K562 (cell line): Measurements from ENCODE around the gene GP1BB. TPM values are rescaled to one million over a fixed set of nuclear protein-coding genes. Genes with fewer than 3 reads are reported as not detected.

Experiments
- FOXM1 ChIP-seq, 2 experiments: fragments of 450-650 bp in 1 of 2; sonication (generic) in 1 of 2; formaldehyde crosslinking in 1 of 2; IDR thresholded peaks; 2 replicates each; pipeline versions ENCODE4 v1.6.1 to v1.9.0; 2017 to 2022; ENCODE audit warnings: low read depth in 2 of 2, mild to moderate bottlenecking in 2 of 2, missing genetic modification reagents in 1 of 2, moderate library complexity in 1 of 2
- HDAC1 ChIP-seq, 2 experiments: fragments of 450-650 bp; IDR thresholded peaks; 2 replicates each; pipeline ENCODE4 v1.6.1; 2016 to 2017; ENCODE audit warnings: inconsistent platforms in 1 of 2, mild to moderate bottlenecking in 1 of 2, moderate library complexity in 1 of 2
- PURB ChIP-seq: sonication (generic); formaldehyde crosslinking; IDR thresholded peaks from 2 replicates; pipeline ENCODE4 v1.9.0; 2021; ENCODE audit warnings: low read depth, mild to moderate bottlenecking, missing genetic modification reagents
- SMAD4 ChIP-seq: fragments of 250-450 bp; sonication (Bioruptor Pico); conservative IDR thresholded peaks from 2 replicates; pipeline ENCODE4 v1.8.0; 2021; ENCODE audit warnings: inconsistent platforms, mild to moderate bottlenecking, moderate library complexity
- STAT5B ChIP-seq: fragments of 250-450 bp; sonication (Bioruptor Pico); IDR thresholded peaks from 2 replicates; pipeline ENCODE4 v1.8.0; 2021; ENCODE audit warnings: mild to moderate bottlenecking, inconsistent platforms
- ZC3H11A ChIP-seq: IDR thresholded peaks from 2 replicates; pipeline ENCODE4 v1.6.1; 2012; ENCODE audit warnings: low read depth, low read length, improper control_type of control experiment
- polyA plus RNA-seq, 8 experiments: library from polyadenylated mRNA; depleted of rRNA in 4 of 8; stranded (reverse) in 5 of 8; unstranded in 3 of 8; fragments of >200 nt; fragmentation: Nextera tagmentation in 2 of 8; fragmentation: Illumina TruSeq in 1 of 8; extraction: Ambion mirVana in 2 of 8; extraction: Trizol in 1 of 8; gene quantifications; 2 replicates each; pipeline versions ENCODE4 v1.2.1 to v1.2.3, GENCODE V29; 2011 to 2014; ENCODE audit warnings: inconsistent platforms in 1 of 8, missing spikeins in 1 of 8
- total RNA-seq, 7 experiments: library from RNA; depleted of rRNA in 6 of 7; stranded (reverse); fragments of >200 nt in 6 of 7; fragmentation: Illumina TruSeq in 2 of 7; extraction: Trizol in 2 of 7; gene quantifications; 2 replicates each; pipeline versions ENCODE4 v1.2.1 to v1.2.3, GENCODE V29; 2011 to 2021; ENCODE audit warnings: low replicate concordance in 1 of 7
- TF ChIP-seq, protein P1 (sequence below): IDR thresholded peaks from 2 replicates; pipeline ENCODE4 v1.6.1; 2011; ENCODE audit warnings: borderline replicate concordance, low read depth, mild to moderate bottlenecking, moderate library complexity, low read length; ENCODE audit not compliant: insufficient read depth, poor library complexity, severe bottlenecking
- TF ChIP-seq, protein P2 (sequence below): fragments of 200-600 bp; sonication (generic); IDR thresholded peaks from one replicate; pipeline ENCODE4 v1.6.1; 2012; ENCODE audit warnings: mild to moderate bottlenecking, low read depth, low read length, inconsistent platforms

Gene GP1BB
- total and polyA plus RNA-seq, 9 of the 15 experiments (the other 6 are each of a cell fraction or from before 2014, with no cell fraction given): 0.69 to 162 (median 2.8) TPM

DNA sequence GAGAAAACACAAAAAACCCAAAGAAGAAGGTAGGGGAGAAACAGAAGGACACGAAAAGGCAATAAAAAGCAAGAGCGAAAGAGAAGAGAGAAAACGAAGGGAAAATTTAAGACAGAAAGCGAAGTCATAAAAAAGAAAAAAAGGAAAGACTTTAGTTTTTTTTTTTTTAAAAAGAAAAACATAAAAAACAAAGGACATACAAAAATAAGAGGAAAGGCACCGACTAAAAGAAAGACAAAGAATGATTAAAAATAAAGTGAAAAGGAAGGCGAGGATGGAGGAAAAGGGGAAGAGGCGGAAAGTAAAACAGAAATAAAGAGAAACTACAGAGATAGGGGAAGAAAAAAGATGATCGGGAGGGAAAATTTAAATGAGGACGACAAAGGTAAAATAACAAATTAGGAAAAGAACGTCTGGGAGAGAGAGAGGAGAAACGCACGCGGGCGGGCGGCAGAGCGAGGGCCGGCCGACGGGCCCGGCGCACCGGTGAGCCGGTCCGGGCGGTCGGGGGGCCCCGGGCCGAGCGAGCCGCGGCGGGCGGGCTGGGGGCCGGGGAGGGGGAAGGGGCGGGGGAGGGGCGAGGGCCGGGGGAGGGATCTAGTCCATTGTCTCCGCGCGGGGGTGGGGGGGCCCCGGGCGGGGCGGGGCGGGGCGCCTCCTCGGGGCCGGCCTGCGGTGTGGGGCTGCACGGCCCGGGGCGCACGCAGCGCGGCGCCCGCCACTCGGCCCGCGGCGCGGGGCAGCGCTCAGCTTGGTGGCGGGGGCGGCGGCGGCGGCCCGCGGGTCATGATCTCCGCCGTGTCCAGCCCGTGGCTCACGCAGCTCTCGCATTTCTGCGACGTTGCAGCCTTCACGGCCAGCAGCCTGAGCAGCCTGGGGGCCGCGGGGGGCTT lies 37.0 kb downstream of the GP1BB start, which contains the start of gene TBX1 (continued):
- TF ChIP-seq, protein P1, sequence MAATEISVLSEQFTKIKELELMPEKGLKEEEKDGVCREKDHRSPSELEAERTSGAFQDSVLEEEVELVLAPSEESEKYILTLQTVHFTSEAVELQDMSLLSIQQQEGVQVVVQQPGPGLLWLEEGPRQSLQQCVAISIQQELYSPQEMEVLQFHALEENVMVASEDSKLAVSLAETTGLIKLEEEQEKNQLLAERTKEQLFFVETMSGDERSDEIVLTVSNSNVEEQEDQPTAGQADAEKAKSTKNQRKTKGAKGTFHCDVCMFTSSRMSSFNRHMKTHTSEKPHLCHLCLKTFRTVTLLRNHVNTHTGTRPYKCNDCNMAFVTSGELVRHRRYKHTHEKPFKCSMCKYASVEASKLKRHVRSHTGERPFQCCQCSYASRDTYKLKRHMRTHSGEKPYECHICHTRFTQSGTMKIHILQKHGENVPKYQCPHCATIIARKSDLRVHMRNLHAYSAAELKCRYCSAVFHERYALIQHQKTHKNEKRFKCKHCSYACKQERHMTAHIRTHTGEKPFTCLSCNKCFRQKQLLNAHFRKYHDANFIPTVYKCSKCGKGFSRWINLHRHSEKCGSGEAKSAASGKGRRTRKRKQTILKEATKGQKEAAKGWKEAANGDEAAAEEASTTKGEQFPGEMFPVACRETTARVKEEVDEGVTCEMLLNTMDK: no peak
- peak; percentile 66; the same call in 1 of the 2 replicates for TF ChIP-seq ZC3H11A
- peak; percentile 31; the same call in 1 of the 2 replicates for TF ChIP-seq SMAD4
- 0 out of 2 replicates have a peak, but pooled peaks have one; percentile 13 for TF ChIP-seq STAT5B (CRISPR knock-in tag)
- peak in 1 of 2 experiments; percentile 91; a peak in 3 of 4 replicates for TF ChIP-seq HDAC1 (IDR thresholded peaks at IDR 0.05)
- TF ChIP-seq FOXM1 (IDR thresholded peaks at IDR 0.05; ENCODE audit: low read depth): no peak; the same call in 1 of the 2 replicates
- TF ChIP-seq FOXM1 (CRISPR knock-in tag; IDR thresholded peaks at IDR 0.05; ENCODE audit: low read depth): no peak
- no peak for TF ChIP-seq PURB (CRISPR knock-in tag)
- TF ChIP-seq, protein P2, sequence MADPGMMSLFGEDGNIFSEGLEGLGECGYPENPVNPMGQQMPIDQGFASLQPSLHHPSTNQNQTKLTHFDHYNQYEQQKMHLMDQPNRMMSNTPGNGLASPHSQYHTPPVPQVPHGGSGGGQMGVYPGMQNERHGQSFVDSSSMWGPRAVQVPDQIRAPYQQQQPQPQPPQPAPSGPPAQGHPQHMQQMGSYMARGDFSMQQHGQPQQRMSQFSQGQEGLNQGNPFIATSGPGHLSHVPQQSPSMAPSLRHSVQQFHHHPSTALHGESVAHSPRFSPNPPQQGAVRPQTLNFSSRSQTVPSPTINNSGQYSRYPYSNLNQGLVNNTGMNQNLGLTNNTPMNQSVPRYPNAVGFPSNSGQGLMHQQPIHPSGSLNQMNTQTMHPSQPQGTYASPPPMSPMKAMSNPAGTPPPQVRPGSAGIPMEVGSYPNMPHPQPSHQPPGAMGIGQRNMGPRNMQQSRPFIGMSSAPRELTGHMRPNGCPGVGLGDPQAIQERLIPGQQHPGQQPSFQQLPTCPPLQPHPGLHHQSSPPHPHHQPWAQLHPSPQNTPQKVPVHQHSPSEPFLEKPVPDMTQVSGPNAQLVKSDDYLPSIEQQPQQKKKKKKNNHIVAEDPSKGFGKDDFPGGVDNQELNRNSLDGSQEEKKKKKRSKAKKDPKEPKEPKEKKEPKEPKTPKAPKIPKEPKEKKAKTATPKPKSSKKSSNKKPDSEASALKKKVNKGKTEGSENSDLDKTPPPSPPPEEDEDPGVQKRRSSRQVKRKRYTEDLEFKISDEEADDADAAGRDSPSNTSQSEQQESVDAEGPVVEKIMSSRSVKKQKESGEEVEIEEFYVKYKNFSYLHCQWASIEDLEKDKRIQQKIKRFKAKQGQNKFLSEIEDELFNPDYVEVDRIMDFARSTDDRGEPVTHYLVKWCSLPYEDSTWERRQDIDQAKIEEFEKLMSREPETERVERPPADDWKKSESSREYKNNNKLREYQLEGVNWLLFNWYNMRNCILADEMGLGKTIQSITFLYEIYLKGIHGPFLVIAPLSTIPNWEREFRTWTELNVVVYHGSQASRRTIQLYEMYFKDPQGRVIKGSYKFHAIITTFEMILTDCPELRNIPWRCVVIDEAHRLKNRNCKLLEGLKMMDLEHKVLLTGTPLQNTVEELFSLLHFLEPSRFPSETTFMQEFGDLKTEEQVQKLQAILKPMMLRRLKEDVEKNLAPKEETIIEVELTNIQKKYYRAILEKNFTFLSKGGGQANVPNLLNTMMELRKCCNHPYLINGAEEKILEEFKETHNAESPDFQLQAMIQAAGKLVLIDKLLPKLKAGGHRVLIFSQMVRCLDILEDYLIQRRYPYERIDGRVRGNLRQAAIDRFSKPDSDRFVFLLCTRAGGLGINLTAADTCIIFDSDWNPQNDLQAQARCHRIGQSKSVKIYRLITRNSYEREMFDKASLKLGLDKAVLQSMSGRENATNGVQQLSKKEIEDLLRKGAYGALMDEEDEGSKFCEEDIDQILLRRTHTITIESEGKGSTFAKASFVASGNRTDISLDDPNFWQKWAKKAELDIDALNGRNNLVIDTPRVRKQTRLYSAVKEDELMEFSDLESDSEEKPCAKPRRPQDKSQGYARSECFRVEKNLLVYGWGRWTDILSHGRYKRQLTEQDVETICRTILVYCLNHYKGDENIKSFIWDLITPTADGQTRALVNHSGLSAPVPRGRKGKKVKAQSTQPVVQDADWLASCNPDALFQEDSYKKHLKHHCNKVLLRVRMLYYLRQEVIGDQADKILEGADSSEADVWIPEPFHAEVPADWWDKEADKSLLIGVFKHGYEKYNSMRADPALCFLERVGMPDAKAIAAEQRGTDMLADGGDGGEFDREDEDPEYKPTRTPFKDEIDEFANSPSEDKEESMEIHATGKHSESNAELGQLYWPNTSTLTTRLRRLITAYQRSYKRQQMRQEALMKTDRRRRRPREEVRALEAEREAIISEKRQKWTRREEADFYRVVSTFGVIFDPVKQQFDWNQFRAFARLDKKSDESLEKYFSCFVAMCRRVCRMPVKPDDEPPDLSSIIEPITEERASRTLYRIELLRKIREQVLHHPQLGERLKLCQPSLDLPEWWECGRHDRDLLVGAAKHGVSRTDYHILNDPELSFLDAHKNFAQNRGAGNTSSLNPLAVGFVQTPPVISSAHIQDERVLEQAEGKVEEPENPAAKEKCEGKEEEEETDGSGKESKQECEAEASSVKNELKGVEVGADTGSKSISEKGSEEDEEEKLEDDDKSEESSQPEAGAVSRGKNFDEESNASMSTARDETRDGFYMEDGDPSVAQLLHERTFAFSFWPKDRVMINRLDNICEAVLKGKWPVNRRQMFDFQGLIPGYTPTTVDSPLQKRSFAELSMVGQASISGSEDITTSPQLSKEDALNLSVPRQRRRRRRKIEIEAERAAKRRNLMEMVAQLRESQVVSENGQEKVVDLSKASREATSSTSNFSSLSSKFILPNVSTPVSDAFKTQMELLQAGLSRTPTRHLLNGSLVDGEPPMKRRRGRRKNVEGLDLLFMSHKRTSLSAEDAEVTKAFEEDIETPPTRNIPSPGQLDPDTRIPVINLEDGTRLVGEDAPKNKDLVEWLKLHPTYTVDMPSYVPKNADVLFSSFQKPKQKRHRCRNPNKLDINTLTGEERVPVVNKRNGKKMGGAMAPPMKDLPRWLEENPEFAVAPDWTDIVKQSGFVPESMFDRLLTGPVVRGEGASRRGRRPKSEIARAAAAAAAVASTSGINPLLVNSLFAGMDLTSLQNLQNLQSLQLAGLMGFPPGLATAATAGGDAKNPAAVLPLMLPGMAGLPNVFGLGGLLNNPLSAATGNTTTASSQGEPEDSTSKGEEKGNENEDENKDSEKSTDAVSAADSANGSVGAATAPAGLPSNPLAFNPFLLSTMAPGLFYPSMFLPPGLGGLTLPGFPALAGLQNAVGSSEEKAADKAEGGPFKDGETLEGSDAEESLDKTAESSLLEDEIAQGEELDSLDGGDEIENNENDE: no peak
